Large intestine (tissue), 3 donors: Measurements from ENCODE around the gene CD8B. TPM values are rescaled to one million over a fixed set of nuclear protein-coding genes. Genes with fewer than 3 reads are reported as not detected.

Experiments
- DNase-seq, 2 donors: peaks; one replicate each; pipeline versions ENCODE4 v3.0.0 to v3.0.0-alpha.2; 2013
- H3K27ac ChIP-seq: one replicate; pipeline ENCODE4 v1.5.1; 2013; ENCODE audit warnings: low read length
- H3K27me3 ChIP-seq: 2 replicates; pipeline ENCODE4 v1.6.1; 2013; ENCODE audit warnings: low read length; ENCODE audit not compliant: control insufficient read depth, insufficient read depth
- H3K36me3 ChIP-seq: 2 replicates; pipeline ENCODE4 v1.6.1; 2013; ENCODE audit warnings: low read length; ENCODE audit not compliant: control insufficient read depth, insufficient read depth
- H3K4me1 ChIP-seq: one replicate; pipeline ENCODE4 v1.6.1; 2013; ENCODE audit warnings: low read length; ENCODE audit not compliant: control insufficient read depth, insufficient read depth
- H3K4me3 ChIP-seq: one replicate; pipeline ENCODE4 v1.5.1; 2013; ENCODE audit warnings: low read length
- H3K9me3 ChIP-seq: one replicate; pipeline ENCODE4 v1.6.1; 2013; ENCODE audit warnings: mild to moderate bottlenecking, low read depth, low read length, moderate library complexity; ENCODE audit not compliant: control insufficient read depth
- WGBS: methylation state at CpG from one replicate; pipeline ENCODE4 v1.1.5; 2013; ENCODE audit warnings: low lambda C conversion rate; ENCODE audit not compliant: insufficient coverage; 5-methylcytosine and 5-hydroxymethylcytosine counted together
- polyA plus RNA-seq: library from polyadenylated mRNA; unstranded; fragments of 120-200 nt; gene quantifications from one replicate; pipeline ENCODE4 v1.2.1, GENCODE V29; 2013

Gene CD8B
- polyA plus RNA-seq, 1 donor = 7.3 TPM

- no peaks in the 10 kb centered on the region for H3K27me3 ChIP-seq
- H3K36me3 ChIP-seq = no peaks in the 10 kb centered on the region
- no CpG with 5 or more reads among the region's 2 CpGs for WGBS
- no peaks in the 10 kb centered on the region for H3K9me3 ChIP-seq
- no peak overlapping the region for H3K27ac ChIP-seq
- DNase-seq = no peak
- no peaks in the 10 kb centered on the region for H3K4me1 ChIP-seq
- H3K4me3 ChIP-seq = no peak overlapping the region
Measured at GRCh38 chr2:86800856-86801567, 60.7 kb downstream of the CD8B start.

GRCh38 chr2:86794861-86795260 lies 66.8 kb downstream of the CD8B start:
- peaks cover 9% of the 10 kb centered on the region for H3K9me3 ChIP-seq
- H3K36me3 ChIP-seq = no peaks in the 10 kb centered on the region
- peaks cover 10% of the 10 kb centered on the region for H3K4me1 ChIP-seq
- WGBS = 88% methylated on average over 1 of the region's 2 CpGs
- no peak for DNase-seq
- H3K4me3 ChIP-seq = no peak overlapping the region
- H3K27me3 ChIP-seq = peaks cover 55% of the 10 kb centered on the region
- no peak overlapping the region for H3K27ac ChIP-seq

- peaks cover 9% of the 10 kb centered on the region for H3K9me3 ChIP-seq
- H3K4me1 ChIP-seq = peaks cover 15% of the 10 kb centered on the region
- H3K4me3 ChIP-seq = no peak overlapping the region
- no peak for DNase-seq
- no CpG with 5 or more reads among the region's 4 CpGs for WGBS
- no peak overlapping the region for H3K27ac ChIP-seq
- peaks cover 66% of the 10 kb centered on the region for H3K27me3 ChIP-seq
- no peaks in the 10 kb centered on the region for H3K36me3 ChIP-seq
Measured at GRCh38 chr2:86793752-86794151, 67.9 kb downstream of the CD8B start.

GRCh38 chr2:86791573-86791972 lies 70.1 kb downstream of the CD8B start:
- peaks cover 9% of the 10 kb centered on the region for H3K9me3 ChIP-seq
- DNase-seq = no peak
- no peaks in the 10 kb centered on the region for H3K36me3 ChIP-seq
- no peak overlapping the region for H3K4me3 ChIP-seq
- no CpG with 5 or more reads among the region's 7 CpGs for WGBS
- H3K27me3 ChIP-seq = peaks cover 84% of the 10 kb centered on the region
- peaks cover 15% of the 10 kb centered on the region for H3K4me1 ChIP-seq
- no peak overlapping the region for H3K27ac ChIP-seq

GRCh38 chr2:86790676-86791572 lies 70.8 kb downstream of the CD8B start, which contains the start of gene CD8A:
CD8A (minus strand) TSS chr2:86790913; CDS start chr2:86790825, 88 bp downstream.
- Histone ChIP-seq H3K36me3 (no peaks in the 10 kb centered on the region), H3K27me3 (peaks cover 84% of the 10 kb centered on the region), H3K4me3 (peak within 1 kb of the TSS; percentile 5), H3K9me3 (peaks cover 9% of the 10 kb centered on the region), H3K27ac (no peak within 1 kb of the TSS), H3K4me1 (peaks cover 15% of the 10 kb centered on the region)
- WGBS = 0% methylated on average over 1 of the region's 57 CpGs
- DNase-seq = peak in 1 of 2 donors; percentile 36

GRCh38 chr2:86790134-86790675 lies 71.5 kb downstream of the CD8B start:
- no peak overlapping the region for H3K4me3 ChIP-seq
- peaks cover 6% of the 10 kb centered on the region for H3K9me3 ChIP-seq
- H3K36me3 ChIP-seq = no peaks in the 10 kb centered on the region
- DNase-seq = no peak
- peaks cover 85% of the 10 kb centered on the region for H3K27me3 ChIP-seq
- peaks cover 15% of the 10 kb centered on the region for H3K4me1 ChIP-seq
- H3K27ac ChIP-seq = no peak overlapping the region
- no CpG with 5 or more reads among the region's 40 CpGs for WGBS

GRCh38 chr2:86789687-86790133 lies 72.0 kb downstream of the CD8B start:
- Histone ChIP-seq H3K27me3 (peaks cover 84% of the 10 kb centered on the region), H3K4me3 (no peak overlapping the region), H3K4me1 (peaks cover 15% of the 10 kb centered on the region), H3K36me3 (no peaks in the 10 kb centered on the region), H3K27ac (no peak overlapping the region), H3K9me3 (peaks cover 6% of the 10 kb centered on the region)
- no CpG with 5 or more reads among the region's 40 CpGs for WGBS
- no peak for DNase-seq

GRCh38 chr2:86788881-86789686 lies 72.6 kb downstream of the CD8B start:
- Histone ChIP-seq H3K27me3 (peaks cover 79% of the 10 kb centered on the region), H3K4me3 (no peak overlapping the region), H3K36me3 (no peaks in the 10 kb centered on the region), H3K27ac (no peak overlapping the region), H3K4me1 (peaks cover 15% of the 10 kb centered on the region), H3K9me3 (peaks cover 6% of the 10 kb centered on the region)
- WGBS = no CpG with 5 or more reads among the region's 64 CpGs
- no peak for DNase-seq

GRCh38 chr2:86788165-86788564 lies 73.5 kb downstream of the CD8B start:
- no peak for DNase-seq
- Histone ChIP-seq H3K27me3 (peaks cover 70% of the 10 kb centered on the region), H3K4me3 (no peak overlapping the region)

GRCh38 chr2:86787736-86788135 lies 74.0 kb downstream of the CD8B start:
- Histone ChIP-seq H3K36me3 (no peaks in the 10 kb centered on the region), H3K4me3 (no peak overlapping the region), H3K27me3 (peaks cover 66% of the 10 kb centered on the region), H3K4me1 (peaks cover 15% of the 10 kb centered on the region), H3K9me3 (peaks cover 6% of the 10 kb centered on the region), H3K27ac (no peak overlapping the region)
- no CpG with 5 or more reads among the region's 2 CpGs for WGBS
- DNase-seq = no peak

More at GRCh38 chr2:86788165-86788564, 73.5 kb downstream of the CD8B start:
- Histone ChIP-seq H3K4me1 (peaks cover 15% of the 10 kb centered on the region), H3K9me3 (peaks cover 6% of the 10 kb centered on the region), H3K36me3 (no peaks in the 10 kb centered on the region), H3K27ac (no peak overlapping the region)
- WGBS = 67% methylated on average over 4 of the region's 7 CpGs
